ENCODE measurements around the gene BEX1.

DNA sequence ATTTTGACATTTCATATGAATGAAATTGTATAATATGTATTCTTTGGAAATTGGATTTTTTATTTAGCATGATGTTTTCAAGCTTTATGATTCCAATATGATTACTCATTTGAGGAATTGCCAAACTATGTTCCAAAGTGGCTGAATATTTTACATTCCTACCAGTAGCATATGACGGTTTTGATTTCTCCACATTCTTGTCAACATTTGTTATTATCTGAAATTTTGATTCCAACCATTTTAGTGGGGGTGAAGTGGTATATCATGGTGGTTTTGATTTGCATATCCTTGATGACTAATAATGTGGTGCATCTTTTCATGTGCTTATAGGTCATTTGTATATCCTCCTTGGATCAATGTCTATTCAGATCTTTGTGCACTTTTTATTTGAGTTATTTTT lies 2.6 kb upstream of the BEX1 start:
- TF ChIP-seq CTCF (conservative IDR thresholded peaks at IDR 0.05 in 1 of 2, IDR thresholded peaks at IDR 0.05 in 1 of 2; ENCODE audit: extremely low read depth in 1 of 2, insufficient read depth in 1 of 2, low read depth in 1 of 2, low read length in 2 of 2) (no peak), EZH2 (IDR thresholded peaks at IDR 0.05; ENCODE audit: borderline replicate concordance, low read length) (no peak)

Data from mammary epithelial cell (primary cell).